SK-N-SH (cell line): ENCODE data around the gene KIF1A.

Source experiments
- CHD2 ChIP-seq: fragments of 150-350 bp; IDR thresholded peaks from 2 replicates; pipeline ENCODE4 v1.6.1; 2018; ENCODE audit warnings: low read length; ENCODE audit not compliant: partially characterized antibody
- CTCF ChIP-seq: fragments of 200-600 bp; sonication (generic); IDR thresholded peaks from 2 replicates; pipeline ENCODE4 v1.6.1; 2017; ENCODE audit warnings: antibody characterized with exemption, mild to moderate bottlenecking, moderate library complexity
- EP300 ChIP-seq, 2 experiments: IDR thresholded peaks; 2 replicates each; pipeline versions ENCODE4 v1.4.0 to v1.6.1; 2012; ENCODE audit warnings: borderline replicate concordance in 1 of 2, low read depth in 1 of 2, low read length in 1 of 2
- FOXM1 ChIP-seq: IDR thresholded peaks from 2 replicates; pipeline ENCODE4 v1.4.0; 2012; ENCODE audit warnings: low read depth, mild to moderate bottlenecking
- NRF1 ChIP-seq: IDR thresholded peaks from 2 replicates; pipeline ENCODE4 v1.6.1; 2012; ENCODE audit warnings: low read depth, mild to moderate bottlenecking, low read length
- PBX3 ChIP-seq: IDR thresholded peaks from 2 replicates; pipeline ENCODE4; 2012
- POLR2AphosphoS5 ChIP-seq: IDR thresholded peaks from 2 replicates; pipeline ENCODE4 v1.6.1; 2012; ENCODE audit warnings: low read depth, low read length
- SIN3A ChIP-seq: IDR thresholded peaks from 2 replicates; pipeline ENCODE4 v1.6.1; 2012; ENCODE audit warnings: low read depth, mild to moderate bottlenecking, low read length, moderate library complexity, borderline replicate concordance
- TAF1 ChIP-seq: IDR thresholded peaks from 2 replicates; pipeline ENCODE4 v1.6.1; 2012; ENCODE audit warnings: low read depth, mild to moderate bottlenecking, low read length, moderate library complexity, borderline replicate concordance
- USF1 ChIP-seq: IDR thresholded peaks from 2 replicates; pipeline ENCODE4 v1.4.0; 2012; ENCODE audit warnings: low read depth, borderline replicate concordance

GRCh38 chr2:240796543-240797499 lies 23.2 kb downstream of the KIF1A start:
- TF ChIP-seq USF1 (no peak), CHD2 (no peak), PBX3 (no peak), CTCF (no peak), POLR2AphosphoS5 (no peak), EP300 (IDR thresholded peaks at IDR 0.05; ENCODE audit: borderline replicate concordance in 1 of 2, low read depth in 1 of 2, low read length in 1 of 2) (no peak), SIN3A (no peak), TAF1 (no peak), FOXM1 (no peak), NRF1 (no peak)
